ENCODE results near the gene RYR2.
"Not testable (repeated sequence)": the region's sequence is repeated elsewhere in the genome, so short reads cannot be mapped to it uniquely, and the experiment has no call there.

Gene RYR2

GRCh38 chr1:237250055-237250454 is 208.1 kb downstream of the RYR2 start:
- DNase-seq (ENCODE audit: low read depth, low spot score): no peak

DNA sequence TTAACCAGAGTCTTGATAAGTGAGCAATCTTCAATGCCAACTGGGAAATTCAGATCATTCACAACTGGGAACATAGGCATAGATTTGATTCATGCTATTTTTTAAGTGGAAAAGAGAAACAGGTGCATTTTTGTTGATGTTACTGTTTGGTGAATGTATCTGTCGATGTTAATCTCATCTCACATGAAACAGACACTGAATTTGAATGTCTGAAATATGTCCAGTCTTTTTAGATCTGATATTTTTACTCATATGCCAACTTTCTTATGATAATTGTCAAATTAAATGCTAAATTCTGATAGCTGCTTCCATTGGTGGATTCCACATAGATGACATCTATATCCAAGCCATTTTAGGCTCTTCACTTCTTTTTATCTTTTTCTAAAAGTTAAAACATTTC is 213.1 kb downstream of the RYR2 start:
- DNase-seq (ENCODE audit: low read depth, low spot score): no peak

DNA sequence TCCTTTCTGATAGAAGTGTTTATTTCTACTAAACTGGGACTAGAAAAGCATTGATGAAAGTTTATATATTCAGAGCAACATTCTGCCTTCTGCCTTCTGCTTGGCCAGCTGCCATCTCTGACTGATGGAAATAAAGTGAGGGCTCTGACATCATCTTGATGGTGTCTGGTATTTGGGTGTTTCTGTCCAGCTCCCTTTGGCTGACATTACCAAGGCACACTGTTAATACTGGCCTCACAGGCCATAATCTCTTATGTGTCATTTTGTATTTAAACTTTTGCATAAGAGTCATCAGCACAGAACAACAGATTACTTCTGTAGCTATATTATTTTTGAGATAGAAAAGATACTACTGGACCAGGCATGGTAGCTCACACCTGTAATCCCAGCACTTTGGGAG is 216.9 kb downstream of the RYR2 start:
- DNase-seq (ENCODE audit: low read depth, low spot score): no peak

DNA sequence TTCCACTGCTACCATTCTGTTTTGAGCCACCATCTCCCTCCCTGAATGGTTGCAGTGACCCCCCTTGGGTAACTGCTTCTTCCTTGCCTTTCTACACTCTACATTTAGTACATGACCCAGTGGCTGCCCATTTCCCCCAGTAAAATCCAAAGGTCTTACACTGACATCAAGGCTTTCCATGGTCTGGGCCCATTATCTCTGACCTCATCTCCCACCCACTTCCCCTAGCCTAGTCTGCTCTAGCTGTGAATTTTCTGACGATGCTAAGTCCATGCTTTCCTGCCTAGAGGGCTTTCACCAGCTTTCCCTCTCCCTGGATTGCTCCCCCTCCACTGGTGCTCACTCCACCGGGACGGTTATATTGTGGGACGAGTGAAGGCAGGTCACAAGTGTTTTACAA is 219.2 kb downstream of the RYR2 start:
- no peak for DNase-seq (ENCODE audit: low read depth, low spot score)

- DNase-seq (ENCODE audit: low read depth, low spot score): no peak
These were observed 225.8 kb downstream of the RYR2 start for GRCh38 chr1:237267743-237268142.

- no peak for DNase-seq (ENCODE audit: low read depth, low spot score)
These were observed 228.0 kb downstream of the RYR2 start for GRCh38 chr1:237269938-237270337.

- no peak for DNase-seq (ENCODE audit: low read depth, low spot score)
These were observed 228.4 kb downstream of the RYR2 start for GRCh38 chr1:237270353-237270752.

- DNase-seq (ENCODE audit: low read depth, low spot score): not testable (repeated sequence)
These were observed 236.0 kb downstream of the RYR2 start for GRCh38 chr1:237277994-237278393.

- no peak for DNase-seq (ENCODE audit: low read depth, low spot score)
These were observed 237.6 kb downstream of the RYR2 start for GRCh38 chr1:237279629-237280028.

GRCh38 chr1:237281481-237281880 is 239.5 kb downstream of the RYR2 start:
- DNase-seq (ENCODE audit: low read depth, low spot score): no peak

GRCh38 chr1:237282208-237282783 is 240.3 kb downstream of the RYR2 start:
- no peak for DNase-seq (ENCODE audit: low read depth, low spot score)

DNA sequence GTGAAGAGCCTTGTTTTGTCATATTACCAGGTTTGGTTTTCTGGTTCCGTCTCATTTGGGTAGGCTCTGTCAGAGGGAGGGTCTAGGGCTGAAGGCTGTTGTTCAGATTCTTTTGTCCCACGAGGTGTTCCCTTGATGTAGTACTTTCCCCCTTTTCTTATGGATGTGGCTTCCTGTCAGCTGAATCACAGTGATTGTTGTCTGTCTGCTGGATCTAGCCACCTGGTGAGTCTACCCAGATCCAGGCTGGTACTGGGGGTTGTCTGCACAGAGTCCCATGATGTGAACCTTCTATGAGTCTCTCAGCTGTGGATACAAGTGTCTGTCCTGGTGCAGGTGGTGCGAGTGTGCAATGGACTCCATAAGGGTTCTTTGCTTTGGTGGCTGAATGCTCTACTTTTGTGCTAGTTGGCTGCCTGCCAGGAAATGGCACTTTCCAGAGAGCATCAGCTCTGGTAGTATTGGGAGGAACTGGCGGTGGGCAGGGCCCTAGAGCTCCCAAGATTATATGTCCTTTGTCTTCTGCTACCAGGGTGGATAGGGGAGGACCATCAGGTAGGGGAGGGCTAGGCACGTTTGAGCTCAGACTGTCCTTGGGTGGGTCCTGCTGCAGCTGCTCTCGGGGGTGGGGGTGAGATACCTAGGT is 246.0 kb downstream of the RYR2 start:
- DNase-seq (ENCODE audit: low read depth, low spot score): no peak

DNA sequence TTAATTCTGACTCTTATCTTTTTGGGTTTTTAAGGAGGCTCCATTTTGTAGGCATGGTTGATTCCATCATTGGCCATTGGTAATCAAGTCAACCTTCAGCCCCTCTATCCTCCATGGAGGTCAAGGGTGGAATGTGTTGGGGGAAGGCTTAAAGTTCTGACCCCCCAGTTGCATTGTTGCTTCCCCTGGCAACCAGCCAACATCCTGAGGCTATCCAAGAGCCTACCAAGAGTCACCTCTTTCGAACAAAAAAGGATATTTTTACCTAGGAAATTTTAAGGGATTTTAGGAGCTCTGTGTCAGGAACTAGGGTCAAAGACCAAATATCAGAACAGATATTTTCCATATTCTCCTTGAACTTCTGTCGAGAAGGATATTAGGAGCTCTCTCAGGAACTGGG is 251.8 kb downstream of the RYR2 start:
- DNase-seq (ENCODE audit: low read depth, low spot score): no peak

- DNase-seq (ENCODE audit: low read depth, low spot score): no peak
These were observed 254.9 kb downstream of the RYR2 start for GRCh38 chr1:237296861-237297260.

- DNase-seq (ENCODE audit: low read depth, low spot score): no peak
These were observed 258.7 kb downstream of the RYR2 start for GRCh38 chr1:237300642-237301041.

DNA sequence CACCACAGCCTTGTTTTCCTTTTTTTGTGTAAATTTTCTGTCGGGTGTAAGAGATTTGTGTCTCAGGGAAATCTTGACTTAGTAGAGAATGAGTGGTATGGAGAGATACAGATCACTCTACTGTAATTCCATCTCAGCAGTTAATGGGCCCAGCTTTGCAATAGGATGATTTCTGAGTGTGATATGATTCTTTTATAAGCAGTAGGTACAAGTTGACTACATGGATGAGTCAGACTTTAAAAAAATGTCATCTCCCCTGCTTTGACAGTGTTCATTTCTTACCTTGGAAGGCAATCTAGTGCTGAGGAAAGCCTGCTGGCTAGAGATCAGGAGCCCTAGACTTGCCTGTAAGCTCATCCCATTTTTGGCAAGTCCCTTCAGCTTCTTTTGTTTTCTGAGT is 261.9 kb downstream of the RYR2 start:
- DNase-seq (ENCODE audit: low read depth, low spot score): no peak

GRCh38 chr1:237306726-237307125 is 264.7 kb downstream of the RYR2 start:
- DNase-seq (ENCODE audit: low read depth, low spot score): no peak

GRCh38 chr1:237309595-237310118 is 267.7 kb downstream of the RYR2 start:
- no peak for DNase-seq (ENCODE audit: low read depth, low spot score)

DNA sequence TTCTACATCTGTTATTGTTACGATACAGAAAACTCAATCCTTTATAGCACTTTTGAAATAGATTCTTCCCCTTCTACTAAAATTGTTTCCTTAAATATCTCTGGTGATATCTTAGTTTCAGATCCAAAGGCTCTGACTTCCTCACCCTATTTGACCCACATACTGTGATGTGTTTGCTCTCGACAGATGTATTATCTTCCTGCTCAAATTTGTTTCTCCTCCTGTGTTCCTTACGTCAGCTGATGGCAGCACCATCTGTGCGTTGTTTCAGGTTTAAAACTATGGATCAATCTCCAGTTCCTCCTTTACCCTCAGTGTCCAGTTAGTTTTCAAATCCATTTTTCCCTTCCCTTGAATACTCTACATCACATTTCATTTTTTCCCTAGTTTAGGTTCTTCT is 274.4 kb downstream of the RYR2 start:
- no peak for DNase-seq (ENCODE audit: low read depth, low spot score)

- no peak for DNase-seq (ENCODE audit: low read depth, low spot score)
These were observed 276.8 kb downstream of the RYR2 start for GRCh38 chr1:237318748-237319147.

- DNase-seq (ENCODE audit: low read depth, low spot score): no peak
These were observed 278.9 kb downstream of the RYR2 start for GRCh38 chr1:237320890-237321289.

DNA sequence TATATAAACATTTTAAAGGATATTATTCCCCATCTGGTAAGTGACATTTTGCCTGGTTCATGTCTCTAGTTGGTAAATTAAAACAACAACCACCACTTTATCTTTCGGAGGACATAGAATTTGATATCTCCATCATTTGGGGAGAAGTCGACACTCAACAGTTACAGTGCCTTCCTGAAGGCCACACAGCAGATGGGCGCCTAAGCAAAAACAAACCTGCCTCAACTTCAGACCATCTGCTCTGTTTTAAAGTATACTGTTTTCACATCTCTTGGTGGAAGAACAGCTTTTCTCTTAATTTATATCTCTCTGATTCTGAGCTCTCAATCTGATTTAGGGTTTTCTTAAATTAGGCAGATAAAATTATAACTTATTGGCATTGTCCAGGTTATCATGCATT is 282.2 kb downstream of the RYR2 start:
- DNase-seq (ENCODE audit: low read depth, low spot score): no peak

DNA sequence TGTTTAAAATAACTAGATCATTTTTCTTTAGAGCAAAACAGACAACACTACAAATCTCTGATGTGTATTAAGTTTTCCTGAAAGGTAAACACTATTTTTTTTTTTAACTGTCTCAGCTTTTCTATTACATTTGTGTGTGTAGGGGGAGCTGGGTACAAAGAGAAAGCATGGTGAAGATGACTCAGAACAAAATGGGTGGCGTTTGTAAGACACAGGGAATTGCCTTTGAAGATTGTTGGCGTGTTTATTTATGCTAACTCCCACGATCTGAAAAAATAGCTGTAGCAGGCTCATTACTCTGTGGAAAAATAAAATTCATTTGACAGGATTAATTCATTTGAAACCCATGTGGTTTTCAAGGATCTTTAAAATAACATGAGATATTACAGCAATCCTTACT is 285.1 kb downstream of the RYR2 start:
- no peak for DNase-seq (ENCODE audit: low read depth, low spot score)

- DNase-seq (ENCODE audit: low read depth, low spot score): no peak
These were observed 298.9 kb downstream of the RYR2 start for GRCh38 chr1:237340892-237341291.
